ENCODE results near the gene PRKAB1.

DNA sequence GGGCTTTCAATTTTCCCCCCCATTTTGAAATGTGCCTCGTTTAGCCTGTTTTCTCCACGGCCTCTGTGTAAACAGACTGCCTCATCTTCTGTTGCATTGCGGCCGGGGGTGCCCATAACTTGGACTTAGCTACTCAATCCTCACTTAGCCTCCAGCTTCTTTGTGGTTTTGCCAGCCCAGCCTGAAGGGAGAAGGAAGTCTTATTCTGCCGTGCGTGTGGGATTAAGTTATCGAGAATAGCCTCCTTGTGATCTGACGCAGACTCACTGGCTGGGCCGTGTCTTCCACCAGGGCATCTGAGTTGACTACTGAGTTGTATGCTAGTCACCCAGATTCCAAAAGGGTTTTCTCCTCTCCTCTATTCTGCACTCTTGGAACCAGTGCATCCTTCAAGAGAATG lies 8.1 kb downstream of the PRKAB1 start:
- TF ChIP-seq POLR2A (IDR thresholded peaks at IDR 0.05) = no peak
- TF ChIP-seq, protein P1, sequence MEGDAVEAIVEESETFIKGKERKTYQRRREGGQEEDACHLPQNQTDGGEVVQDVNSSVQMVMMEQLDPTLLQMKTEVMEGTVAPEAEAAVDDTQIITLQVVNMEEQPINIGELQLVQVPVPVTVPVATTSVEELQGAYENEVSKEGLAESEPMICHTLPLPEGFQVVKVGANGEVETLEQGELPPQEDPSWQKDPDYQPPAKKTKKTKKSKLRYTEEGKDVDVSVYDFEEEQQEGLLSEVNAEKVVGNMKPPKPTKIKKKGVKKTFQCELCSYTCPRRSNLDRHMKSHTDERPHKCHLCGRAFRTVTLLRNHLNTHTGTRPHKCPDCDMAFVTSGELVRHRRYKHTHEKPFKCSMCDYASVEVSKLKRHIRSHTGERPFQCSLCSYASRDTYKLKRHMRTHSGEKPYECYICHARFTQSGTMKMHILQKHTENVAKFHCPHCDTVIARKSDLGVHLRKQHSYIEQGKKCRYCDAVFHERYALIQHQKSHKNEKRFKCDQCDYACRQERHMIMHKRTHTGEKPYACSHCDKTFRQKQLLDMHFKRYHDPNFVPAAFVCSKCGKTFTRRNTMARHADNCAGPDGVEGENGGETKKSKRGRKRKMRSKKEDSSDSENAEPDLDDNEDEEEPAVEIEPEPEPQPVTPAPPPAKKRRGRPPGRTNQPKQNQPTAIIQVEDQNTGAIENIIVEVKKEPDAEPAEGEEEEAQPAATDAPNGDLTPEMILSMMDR (IDR thresholded peaks at IDR 0.05) = no peak

Measured in adrenal gland (tissue), 5 donors.